ENCODE data around the gene EMP2.
"Not testable (repeated sequence)": the region's sequence is repeated elsewhere in the genome, so short reads cannot be mapped to it uniquely, and the experiment has no call there.

The EMP2 gene

GRCh38 chr16:10520869-10521578 lies 59.4 kb downstream of the EMP2 start:
- DNase-seq (ENCODE audit: low spot score) = no peak

GRCh38 chr16:10519929-10520868 lies 60.2 kb downstream of the EMP2 start:
- DNase-seq (ENCODE audit: low spot score) = no peak

- no peak for DNase-seq (ENCODE audit: low spot score)
These were observed 61.1 kb downstream of the EMP2 start for GRCh38 chr16:10519297-10519696.

- DNase-seq (ENCODE audit: low spot score) = no peak
These were observed 61.8 kb downstream of the EMP2 start for GRCh38 chr16:10518479-10519041.

- DNase-seq (ENCODE audit: low spot score) = no peak
These were observed 62.5 kb downstream of the EMP2 start for GRCh38 chr16:10517868-10518267.

- peak; percentile 60 for DNase-seq (ENCODE audit: low spot score)
These were observed 65.9 kb downstream of the EMP2 start for GRCh38 chr16:10514369-10515055.

GRCh38 chr16:10511829-10512228 lies 68.6 kb downstream of the EMP2 start:
- no peak for DNase-seq (ENCODE audit: low spot score)

- DNase-seq (ENCODE audit: low spot score) = no peak
These were observed 70.1 kb downstream of the EMP2 start for GRCh38 chr16:10510279-10510678.

- peak; percentile 84 for DNase-seq (ENCODE audit: low spot score)
These were observed 70.8 kb downstream of the EMP2 start for GRCh38 chr16:10509534-10510025.

GRCh38 chr16:10505286-10505685 lies 75.1 kb downstream of the EMP2 start:
- not testable (repeated sequence) for DNase-seq (ENCODE audit: low spot score)

GRCh38 chr16:10504404-10504885 lies 76.0 kb downstream of the EMP2 start:
- DNase-seq (ENCODE audit: low spot score) = no peak

GRCh38 chr16:10502776-10503175 lies 77.6 kb downstream of the EMP2 start:
- DNase-seq (ENCODE audit: low spot score) = no peak

GRCh38 chr16:10501016-10501607 lies 79.3 kb downstream of the EMP2 start:
- no peak for DNase-seq (ENCODE audit: low spot score)

GRCh38 chr16:10500582-10500981 lies 79.8 kb downstream of the EMP2 start:
- no peak for DNase-seq (ENCODE audit: low spot score)

GRCh38 chr16:10497132-10498101 lies 83.0 kb downstream of the EMP2 start:
- no peak for DNase-seq (ENCODE audit: low spot score)

- DNase-seq (ENCODE audit: low spot score) = no peak
These were observed 85.4 kb downstream of the EMP2 start for GRCh38 chr16:10495031-10495345.

- DNase-seq (ENCODE audit: low spot score) = no peak
These were observed 85.9 kb downstream of the EMP2 start for GRCh38 chr16:10494343-10495030.

- DNase-seq (ENCODE audit: low spot score) = no peak
These were observed 87.1 kb downstream of the EMP2 start for GRCh38 chr16:10493276-10493675.

GRCh38 chr16:10490141-10490540 lies 90.3 kb downstream of the EMP2 start:
- no peak for DNase-seq (ENCODE audit: low spot score)

All from GM03348 (cell line).